HS-27A (cell line): Measurements from ENCODE around the gene THEM5.
"Not testable (repeated sequence)": the region's sequence is repeated elsewhere in the genome, so short reads cannot be mapped to it uniquely, and the experiment has no call there.

Experiments used
- DNase-seq: peaks from one replicate; pipeline ENCODE4 v3.0.0-alpha.2; 2012; ENCODE audit warnings: low read depth, missing footprints

THEM5 gene

GRCh38 chr1:151853411-151853943 lies at the start of gene THEM5:
Gene THEM5, minus strand, starts transcription at chr1:151853712. Its CDS starts 147 bp downstream, at chr1:151853565.
- DNase-seq: no peak

GRCh38 chr1:151902858-151903257 lies 49.3 kb upstream of the THEM5 start:
- DNase-seq: no peak

GRCh38 chr1:151900804-151901203 lies 47.3 kb upstream of the THEM5 start:
- not testable (repeated sequence) for DNase-seq

GRCh38 chr1:151898519-151898991 lies 45.0 kb upstream of the THEM5 start:
- no peak for DNase-seq

DNA sequence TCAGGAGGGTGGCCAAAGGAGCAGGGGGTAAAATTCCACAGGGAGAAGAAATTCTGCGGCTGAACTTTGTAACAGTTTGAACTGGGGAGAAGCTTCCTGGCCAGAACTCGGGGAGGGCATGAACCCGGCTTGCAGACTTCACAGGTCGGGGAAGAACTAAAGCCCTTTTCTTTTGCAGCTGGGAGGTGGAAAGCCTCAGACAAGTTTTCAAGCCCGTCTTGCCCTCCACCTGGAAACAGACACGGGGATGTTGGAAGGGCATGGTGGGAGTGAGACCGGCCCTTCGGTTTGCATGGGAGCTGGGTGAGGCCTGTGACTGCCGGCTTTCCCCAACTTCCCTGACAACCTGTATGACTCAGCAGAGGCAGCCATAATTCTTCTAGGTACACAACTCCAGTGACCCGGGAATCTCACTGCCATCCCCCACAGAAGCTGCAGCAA lies 44.5 kb upstream of the THEM5 start:
- DNase-seq: no peak

- DNase-seq: no peak
These were observed 39.8 kb upstream of the THEM5 start for GRCh38 chr1:151893176-151893924.

DNA sequence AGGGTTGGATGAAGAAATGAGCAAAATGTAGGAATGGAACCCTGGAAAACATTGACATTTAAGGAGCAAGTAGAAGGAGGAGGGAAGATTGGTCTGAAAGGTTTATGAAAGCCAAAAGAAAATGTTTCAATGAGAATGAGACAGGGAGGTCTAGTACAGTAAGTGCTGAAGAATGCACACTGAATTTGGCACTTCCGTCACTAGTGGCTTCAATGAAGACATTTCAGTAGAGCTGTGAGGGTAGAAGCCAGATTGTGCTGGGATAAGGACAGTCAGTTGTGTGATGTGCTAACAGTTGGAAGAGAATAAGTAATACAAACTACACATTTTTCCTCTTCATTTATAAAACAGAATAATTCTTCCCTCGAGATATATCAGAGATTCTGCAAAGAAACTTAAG lies 38.7 kb upstream of the THEM5 start:
- no peak for DNase-seq

DNA sequence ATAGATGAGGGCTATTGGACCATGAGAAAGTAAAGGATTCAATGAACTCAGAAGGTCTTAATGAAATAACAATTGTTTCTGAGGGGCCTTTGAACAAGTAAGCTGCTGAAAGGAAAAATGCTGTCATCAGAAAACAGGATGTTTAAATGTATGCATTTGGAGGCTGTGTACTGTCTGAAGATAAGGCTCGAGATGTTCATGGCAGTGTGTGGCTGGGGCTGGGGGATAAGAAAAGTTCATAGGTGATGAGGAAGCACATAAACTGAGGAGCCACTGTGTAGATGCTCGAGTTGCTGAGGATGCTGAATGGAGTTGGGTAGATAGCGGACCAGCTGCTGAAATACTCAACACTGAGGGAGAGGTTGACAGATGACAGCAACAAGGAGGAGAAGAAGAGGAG lies 38.0 kb upstream of the THEM5 start:
- DNase-seq: no peak

- no peak for DNase-seq
These were observed 35.6 kb upstream of the THEM5 start for GRCh38 chr1:151888972-151889570.

DNA sequence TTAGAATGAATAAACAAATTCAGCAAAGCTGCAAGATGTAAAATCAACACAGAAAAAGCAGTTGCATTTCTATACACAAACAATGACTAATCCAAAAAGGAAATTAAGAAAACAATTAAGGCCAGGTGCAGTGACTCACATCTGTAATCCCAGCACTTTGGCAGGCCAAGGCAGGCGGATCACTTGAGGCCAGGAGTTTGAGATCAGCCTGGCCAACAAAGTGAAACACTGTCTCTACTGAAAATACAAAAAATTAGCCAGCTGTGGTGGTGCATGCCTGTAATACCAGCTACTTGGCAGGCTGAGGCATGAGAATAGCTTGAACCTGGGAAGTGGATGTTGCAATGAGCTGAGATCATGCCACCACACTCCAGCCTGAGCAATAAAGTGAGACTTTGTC lies 33.5 kb upstream of the THEM5 start:
- DNase-seq: no peak

- no peak for DNase-seq
These were observed 32.0 kb upstream of the THEM5 start for GRCh38 chr1:151885479-151885878.

- not testable (repeated sequence) for DNase-seq
These were observed 31.4 kb upstream of the THEM5 start for GRCh38 chr1:151884879-151885278.

DNA sequence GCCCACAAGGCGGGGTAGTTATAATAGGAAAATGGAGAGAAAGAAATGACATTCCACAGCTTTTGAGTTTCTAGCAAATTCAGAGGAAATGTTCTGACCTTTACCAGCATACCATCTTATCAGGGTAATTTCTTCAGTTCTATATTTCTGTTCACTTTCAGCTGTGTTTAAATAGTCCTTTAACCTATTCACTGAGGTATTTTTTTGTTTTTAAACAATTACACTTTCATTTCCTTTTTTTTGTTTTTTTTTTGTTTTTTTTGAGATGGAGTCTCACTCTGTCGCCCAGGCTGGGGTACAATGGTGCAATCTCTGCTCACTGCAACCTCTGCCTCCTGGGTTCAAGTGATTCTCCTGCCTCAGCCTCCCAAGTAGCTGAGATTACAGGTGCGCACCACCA lies 30.9 kb upstream of the THEM5 start:
- DNase-seq: not testable (repeated sequence)

- not testable (repeated sequence) for DNase-seq
These were observed 30.4 kb upstream of the THEM5 start for GRCh38 chr1:151883898-151884297.

- not testable (repeated sequence) for DNase-seq
These were observed 29.4 kb upstream of the THEM5 start for GRCh38 chr1:151882918-151883317.

GRCh38 chr1:151882466-151882865 lies 29.0 kb upstream of the THEM5 start:
- no peak for DNase-seq

DNA sequence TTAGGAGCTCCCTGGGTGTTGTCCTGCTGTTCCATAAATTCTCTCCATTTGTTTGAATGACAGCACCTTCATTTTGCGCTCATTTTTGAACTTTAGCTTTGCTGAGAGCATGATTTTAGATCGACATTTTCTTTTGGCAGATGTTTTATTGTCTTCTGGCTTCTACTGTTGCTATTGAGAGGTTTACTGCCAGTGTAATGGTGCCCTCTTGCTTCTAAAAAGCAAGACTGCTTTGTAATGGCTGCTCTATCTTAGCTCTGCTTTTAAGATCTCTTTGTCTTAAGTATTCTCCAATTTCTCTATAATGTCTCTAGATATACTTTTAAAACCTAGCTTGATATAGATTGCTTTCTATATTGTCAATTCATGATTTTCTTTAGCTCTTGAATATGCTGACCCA lies 28.0 kb upstream of the THEM5 start:
- DNase-seq: no peak

DNA sequence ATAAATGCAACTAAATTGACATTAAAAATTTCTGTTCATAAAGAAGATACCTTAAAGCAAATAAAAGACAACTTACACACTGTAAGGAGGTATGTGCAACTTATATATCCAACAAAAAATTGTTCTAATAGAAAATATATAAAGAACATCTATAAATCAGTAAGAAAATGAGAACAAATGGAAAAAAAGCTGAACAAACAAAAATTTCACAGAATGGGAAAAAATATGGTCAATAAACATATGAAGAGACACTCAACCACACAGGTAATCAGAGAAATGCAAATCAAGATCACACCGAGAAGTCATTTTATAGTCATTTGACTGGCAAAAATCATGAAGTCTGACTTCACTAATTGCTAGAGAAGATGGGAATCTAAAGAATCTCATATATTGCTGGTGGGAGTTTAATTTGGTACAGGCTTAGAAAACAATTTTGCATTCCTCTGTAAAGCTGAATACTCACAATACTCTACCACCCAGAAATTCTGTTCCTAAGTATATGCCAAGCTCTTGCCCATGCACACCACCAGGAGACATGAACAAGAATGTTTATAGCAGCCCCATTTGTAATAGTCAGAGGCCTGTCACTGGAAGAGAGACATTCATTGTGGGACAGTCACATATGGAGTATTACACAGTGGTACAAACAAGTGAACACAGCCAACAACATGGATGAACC lies 22.0 kb upstream of the THEM5 start:
- DNase-seq: no peak

GRCh38 chr1:151872776-151873175 lies 19.3 kb upstream of the THEM5 start:
- DNase-seq: not testable (repeated sequence)

DNA sequence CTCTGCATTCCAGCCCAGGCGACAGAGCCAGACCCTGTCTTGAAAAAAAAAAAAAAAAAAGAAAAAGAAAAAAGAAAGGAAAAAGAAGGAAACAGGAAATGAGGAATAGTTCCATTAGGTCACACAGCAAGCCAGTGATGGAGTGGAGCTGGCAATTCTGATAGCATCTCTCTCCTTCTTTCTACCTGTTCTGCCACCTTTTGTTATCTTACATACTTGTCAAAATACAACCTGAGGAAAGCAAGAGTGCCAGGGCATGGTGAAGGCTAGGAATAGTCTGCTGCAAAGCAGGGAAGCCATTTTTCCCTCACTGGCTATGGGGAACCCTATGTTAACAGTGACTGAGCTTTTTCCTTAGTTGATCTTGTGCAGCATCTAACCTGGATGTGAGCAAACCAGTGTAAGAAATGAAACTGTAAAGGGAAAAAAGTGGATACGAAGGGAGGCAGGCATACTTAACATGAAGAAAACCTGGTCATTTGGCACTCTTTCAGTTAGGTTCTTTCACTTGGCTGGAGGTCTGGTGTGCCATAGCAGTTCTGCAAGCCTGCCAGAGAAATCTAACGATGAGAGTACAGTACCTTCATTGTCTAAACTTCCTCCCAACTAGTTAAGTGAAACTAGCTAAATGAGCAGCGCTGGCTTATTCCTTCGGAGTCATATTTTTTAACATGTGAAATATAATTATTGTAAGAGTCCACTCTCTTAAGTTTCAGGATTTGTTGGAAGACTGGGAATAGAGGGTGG lies 17.9 kb upstream of the THEM5 start:
- DNase-seq: no peak

- no peak for DNase-seq
These were observed 15.0 kb upstream of the THEM5 start for GRCh38 chr1:151868486-151868885.
